ENCODE results near the gene MICALL2.

- TF ChIP-seq CTCF (IDR thresholded peaks at IDR 0.05) (no peak), POLR2A (IDR thresholded peaks at IDR 0.05) (no peak)
These were observed 14.3 kb downstream of the MICALL2 start for GRCh38 chr7:1444925-1445322.
